Spleen (tissue), 7 donors: Measurements from ENCODE around the gene GRB10.
A peak's percentile ranks its signal among the peaks of the same experiment; 100 is the strongest.

Experiments
- POLR2A ChIP-seq, 3 donors: fragments of 450-650 bp; IDR thresholded peaks; one replicate each; pipeline ENCODE4 v1.5.1; 2017; ENCODE audit warnings: antibody characterized with exemption in 3 of 3, mild to moderate bottlenecking in 1 of 3
- POLR2AphosphoS5 ChIP-seq, 3 donors: sonication (generic); formaldehyde crosslinking; IDR thresholded peaks; one replicate each; pipeline ENCODE4 v1.5.1; 2017; ENCODE audit warnings: antibody characterized with exemption in 3 of 3
- TF ChIP-seq, protein P1 (sequence below), 11 experiments: fragments of 200-600 bp in 7 of 11; fragments of 450-650 bp in 4 of 11; sonication (generic) in 4 of 11; IDR thresholded peaks in 8 of 11; conservative IDR thresholded peaks in 3 of 11; 1 replicate in 7 of 11; 2 replicates in 4 of 11; pipeline versions ENCODE4 v1.4.0 to v1.8.0; 2016 to 2021; ENCODE audit warnings: antibody characterized with exemption in 11 of 11, inconsistent platforms in 4 of 11, mild to moderate bottlenecking in 1 of 11
- donor health status: DM: no; HTN: no; CAD: no; lungs with moderate emphysema.
- donor health status: DM: no; HTN: no; CAD: no.
- donor health status: DM: no; HTN: no; CAD: no.

DNA sequence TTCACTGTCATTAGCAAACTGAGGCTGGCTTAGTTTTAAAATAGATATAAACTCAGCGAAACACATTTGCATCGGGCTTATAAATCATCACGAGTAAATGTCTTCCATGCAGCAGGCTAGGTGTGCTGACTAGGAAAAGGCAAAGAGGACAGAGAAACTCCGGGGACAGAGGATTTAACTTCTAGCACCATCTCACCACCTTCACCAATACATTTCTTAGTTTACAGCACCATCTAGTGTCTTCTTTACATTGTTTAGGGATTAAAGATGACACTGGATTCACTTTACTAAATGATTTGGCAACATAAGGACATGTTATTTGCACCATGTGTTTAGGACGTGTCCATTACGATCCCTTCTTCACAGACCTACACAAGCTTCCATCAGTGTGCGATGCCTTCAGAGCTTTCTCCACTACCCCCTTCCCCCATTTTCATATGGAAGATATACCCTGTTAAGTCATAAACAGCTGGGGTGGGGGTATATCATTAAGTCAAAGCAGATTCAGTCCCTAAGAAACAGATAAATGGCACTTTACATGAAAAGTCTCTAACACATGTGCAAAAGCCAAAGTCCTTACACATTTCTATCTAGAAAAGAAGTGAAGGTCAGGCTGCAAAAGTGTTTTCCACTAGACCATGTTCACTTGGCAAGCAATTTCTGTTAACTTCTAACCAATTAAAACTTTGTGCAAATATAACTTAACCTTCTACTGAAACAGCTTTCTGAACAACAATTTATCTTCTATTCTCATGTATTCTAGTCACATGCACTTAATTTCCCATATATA lies 103.3 kb downstream of the GRB10 start:
- TF ChIP-seq, protein P1, sequence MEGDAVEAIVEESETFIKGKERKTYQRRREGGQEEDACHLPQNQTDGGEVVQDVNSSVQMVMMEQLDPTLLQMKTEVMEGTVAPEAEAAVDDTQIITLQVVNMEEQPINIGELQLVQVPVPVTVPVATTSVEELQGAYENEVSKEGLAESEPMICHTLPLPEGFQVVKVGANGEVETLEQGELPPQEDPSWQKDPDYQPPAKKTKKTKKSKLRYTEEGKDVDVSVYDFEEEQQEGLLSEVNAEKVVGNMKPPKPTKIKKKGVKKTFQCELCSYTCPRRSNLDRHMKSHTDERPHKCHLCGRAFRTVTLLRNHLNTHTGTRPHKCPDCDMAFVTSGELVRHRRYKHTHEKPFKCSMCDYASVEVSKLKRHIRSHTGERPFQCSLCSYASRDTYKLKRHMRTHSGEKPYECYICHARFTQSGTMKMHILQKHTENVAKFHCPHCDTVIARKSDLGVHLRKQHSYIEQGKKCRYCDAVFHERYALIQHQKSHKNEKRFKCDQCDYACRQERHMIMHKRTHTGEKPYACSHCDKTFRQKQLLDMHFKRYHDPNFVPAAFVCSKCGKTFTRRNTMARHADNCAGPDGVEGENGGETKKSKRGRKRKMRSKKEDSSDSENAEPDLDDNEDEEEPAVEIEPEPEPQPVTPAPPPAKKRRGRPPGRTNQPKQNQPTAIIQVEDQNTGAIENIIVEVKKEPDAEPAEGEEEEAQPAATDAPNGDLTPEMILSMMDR (IDR thresholded peaks at IDR 0.05 in 8 of 11, conservative IDR thresholded peaks at IDR 0.05 in 3 of 11) = peak in 10 of 11 experiments; percentile 23 to 61 (median 47)
- TF ChIP-seq POLR2A (IDR thresholded peaks at IDR 0.05) (no peak), POLR2AphosphoS5 (IDR thresholded peaks at IDR 0.05) (no peak)
